GM15510 (cell line): Measurements from ENCODE around the gene PJVK.

Source experiments
- POLR2A ChIP-seq: IDR thresholded peaks from 3 replicates; pipeline ENCODE4 v1.6.1; 2011; ENCODE audit warnings: borderline replicate concordance; ENCODE audit not compliant: insufficient read length; ENCODE audit errors: extremely low read depth

PJVK gene

DNA sequence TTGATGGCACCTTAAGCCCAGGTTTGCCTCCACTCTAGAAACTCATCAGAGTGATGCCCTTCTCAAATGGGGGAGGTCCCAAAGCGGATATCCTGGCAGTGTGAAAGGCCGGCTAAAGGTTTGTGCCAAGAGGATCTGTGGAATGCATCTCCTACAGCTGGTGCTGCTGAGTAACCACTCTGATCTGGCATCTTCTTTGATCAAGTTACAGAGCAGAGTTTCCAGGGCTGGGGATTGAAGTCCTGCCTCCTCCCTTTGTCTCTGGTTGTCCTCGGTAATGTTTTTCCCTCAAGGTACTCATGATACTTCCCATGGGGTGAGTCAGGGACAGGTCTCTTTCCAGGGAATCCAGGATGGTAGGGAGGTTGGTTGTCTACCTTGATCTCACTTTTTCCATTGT is 24.8 kb upstream of the PJVK start:
- TF ChIP-seq POLR2A: no peak

DNA sequence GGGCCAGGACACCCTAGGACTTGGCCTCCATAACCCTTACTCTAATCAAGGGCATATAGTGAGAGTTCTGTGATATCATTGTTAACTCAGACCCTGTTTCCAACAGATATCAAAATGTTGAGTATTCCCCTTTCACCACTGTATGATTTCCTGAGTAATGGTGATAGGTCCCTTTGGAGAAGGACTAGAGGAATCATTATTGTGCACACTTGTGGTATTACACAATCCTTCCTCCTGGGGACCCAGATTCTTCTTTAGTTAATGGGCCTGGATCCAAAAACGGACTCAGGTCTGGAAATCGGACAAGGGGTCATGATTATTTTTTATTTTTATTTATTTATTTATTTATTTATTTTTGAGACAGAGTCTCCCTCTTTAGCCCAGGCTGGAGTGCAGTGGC is 23.7 kb upstream of the PJVK start:
- no peak for TF ChIP-seq POLR2A

DNA sequence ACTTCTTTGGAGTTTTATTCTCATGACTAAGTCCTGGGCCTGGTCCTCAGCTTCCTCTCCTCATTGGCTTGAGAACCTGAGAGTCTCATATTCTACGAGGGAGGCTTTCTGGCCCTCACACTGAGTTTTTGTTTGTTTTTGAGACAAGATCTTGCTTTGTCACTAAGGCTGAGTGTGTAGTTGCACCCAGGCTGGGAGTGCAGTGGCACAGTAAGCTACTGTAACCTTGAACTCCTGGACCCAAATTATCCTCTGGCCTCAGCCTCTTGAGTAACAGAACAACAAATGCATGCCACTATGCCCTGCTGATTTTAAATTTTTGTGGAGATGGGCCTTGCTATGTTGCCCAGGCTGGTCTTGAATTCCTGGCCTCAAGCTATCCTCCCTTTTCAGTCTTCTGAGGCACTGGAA is 22.8 kb upstream of the PJVK start:
- no peak for TF ChIP-seq POLR2A

DNA sequence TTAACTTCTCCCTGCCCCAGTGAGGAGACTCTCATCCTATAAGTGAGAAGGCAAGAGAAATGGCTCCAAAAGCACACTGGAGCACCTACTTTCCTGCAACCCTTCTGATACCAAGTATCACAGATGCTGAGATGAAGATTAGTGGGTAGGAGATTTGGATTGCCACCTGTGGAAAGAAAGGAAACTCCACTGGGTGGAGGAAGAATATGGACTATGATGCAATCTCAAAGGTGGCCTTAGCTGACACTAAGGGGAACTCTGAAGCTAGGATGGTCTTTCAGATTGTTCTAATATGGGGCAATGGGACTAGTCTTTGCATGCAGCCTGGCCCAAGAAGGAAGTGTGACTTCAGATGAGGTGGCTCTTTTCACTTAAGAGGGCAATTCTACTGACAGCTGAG is 21.8 kb upstream of the PJVK start:
- TF ChIP-seq POLR2A: no peak

DNA sequence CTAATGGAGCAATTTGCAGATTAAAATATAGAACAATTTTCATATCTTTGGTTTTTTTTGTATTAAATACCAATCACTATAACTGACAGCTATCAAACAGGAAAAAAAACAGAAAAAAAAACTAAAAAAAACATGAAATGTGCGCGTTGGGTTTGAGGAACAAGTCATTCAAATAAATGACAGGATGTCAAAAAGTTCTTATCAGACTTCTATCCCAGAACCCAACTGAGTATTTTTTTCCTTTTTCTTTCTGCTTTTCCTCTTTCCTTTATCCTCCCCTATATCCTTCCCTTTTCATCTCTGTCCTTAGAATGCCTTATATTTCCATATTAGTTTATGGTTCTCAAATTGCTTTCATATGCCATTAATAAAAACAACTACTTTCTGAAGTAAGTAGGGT is 14.5 kb upstream of the PJVK start:
- TF ChIP-seq POLR2A: no peak

DNA sequence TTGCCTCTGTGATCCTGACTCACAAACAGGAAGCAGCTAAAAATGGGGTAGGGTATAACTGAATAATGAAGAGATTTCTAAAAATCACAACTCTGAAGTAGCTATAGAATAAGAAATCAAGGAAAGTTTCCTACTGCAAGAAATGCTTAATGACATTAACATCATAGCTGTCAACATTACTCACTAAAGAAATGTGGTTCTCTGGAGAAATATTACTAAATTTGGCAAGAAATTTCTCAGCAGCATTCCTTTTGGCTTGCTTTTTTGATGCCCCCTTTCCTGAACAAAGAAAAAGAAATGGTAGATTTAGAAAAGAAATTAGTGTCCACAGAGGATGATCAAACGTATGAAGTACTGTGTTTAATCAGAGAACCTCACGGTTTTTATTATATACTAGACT is 9.8 kb upstream of the PJVK start:
- TF ChIP-seq POLR2A: no peak

DNA sequence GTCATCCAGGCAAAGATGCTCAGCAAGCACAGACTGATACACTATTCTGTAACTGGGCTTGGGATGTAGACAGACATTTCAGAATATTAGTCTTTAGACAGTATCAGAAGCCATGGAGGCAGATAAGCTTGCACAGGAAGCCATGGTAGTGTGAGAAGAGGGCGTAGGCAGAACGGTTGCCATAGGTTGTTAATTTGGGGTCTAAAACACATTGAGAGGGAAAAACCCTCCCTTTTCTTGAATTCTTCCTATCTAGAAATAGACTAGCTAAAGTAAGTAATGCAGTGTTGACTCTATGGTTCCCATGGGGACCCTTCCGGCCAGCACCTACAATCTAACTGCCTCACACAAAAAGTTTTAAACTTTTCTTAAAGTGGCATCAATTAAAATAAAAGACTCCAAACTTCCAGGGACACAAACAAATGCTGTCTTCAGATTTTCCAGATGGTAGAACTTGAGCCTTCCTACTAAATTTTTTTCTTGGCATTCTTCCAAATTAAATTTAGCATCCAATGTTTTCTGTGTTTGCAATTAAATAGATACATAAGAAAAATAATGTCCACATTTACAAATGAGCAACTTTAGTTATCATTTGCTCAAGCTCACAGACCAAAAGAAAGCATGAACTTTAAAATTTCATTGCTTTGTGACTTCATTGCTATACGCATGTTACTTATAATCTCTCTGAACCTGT is 2.1 kb upstream of the PJVK start:
- no peak for TF ChIP-seq POLR2A

DNA sequence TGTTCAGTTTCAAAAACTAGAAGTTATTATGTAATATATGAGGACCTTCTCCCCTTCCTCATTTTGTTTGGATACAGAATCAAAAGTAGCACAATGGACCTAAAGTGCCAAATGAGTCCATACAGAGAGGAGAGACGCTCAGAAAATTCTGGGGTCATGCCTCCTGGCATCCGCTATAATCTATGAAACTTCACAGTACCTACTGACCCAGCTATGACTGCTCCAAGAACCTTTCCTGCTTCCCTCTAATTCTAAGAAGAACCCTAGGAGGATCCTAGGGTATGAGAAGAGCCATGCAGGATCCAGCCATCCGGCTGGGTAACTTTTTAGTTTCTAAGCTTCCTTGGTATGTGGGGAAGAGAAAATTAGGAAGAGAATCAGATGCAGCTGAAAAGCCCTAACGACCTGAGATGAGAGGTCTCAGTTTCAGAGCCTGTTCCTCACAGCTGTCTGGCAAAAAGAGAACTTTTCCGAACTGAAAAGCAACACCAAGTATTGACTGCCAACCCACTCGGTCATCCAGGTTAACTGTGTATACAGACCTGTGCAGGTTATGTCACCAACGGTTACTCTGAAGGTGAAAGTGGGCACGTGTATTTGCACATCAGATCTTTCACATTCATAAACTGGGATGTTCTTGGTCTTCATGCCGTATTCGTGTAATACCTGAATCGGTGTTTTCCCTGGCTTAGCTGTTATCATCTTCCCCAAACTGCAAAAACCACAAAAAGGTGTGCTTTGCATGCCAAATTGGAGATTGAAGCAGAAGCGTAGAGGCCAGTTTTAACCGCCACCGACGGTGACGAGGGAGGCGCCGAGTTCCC is 1.3 kb upstream of the PJVK start:
- TF ChIP-seq POLR2A: no peak

DNA sequence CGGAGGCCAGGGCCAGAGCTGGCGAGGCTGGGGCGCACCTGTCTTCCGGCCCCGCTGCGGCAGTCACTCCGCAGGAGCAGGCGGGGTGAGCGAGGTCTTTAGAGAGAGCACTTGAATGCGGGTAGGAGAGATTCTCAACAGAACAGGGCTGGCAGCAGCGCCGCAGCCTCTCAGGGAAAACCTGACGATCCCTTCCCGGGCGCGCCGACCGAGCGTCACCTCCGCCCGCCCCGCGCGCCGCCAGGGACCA is 729 bp upstream of the PJVK start:
- no peak for TF ChIP-seq POLR2A

DNA sequence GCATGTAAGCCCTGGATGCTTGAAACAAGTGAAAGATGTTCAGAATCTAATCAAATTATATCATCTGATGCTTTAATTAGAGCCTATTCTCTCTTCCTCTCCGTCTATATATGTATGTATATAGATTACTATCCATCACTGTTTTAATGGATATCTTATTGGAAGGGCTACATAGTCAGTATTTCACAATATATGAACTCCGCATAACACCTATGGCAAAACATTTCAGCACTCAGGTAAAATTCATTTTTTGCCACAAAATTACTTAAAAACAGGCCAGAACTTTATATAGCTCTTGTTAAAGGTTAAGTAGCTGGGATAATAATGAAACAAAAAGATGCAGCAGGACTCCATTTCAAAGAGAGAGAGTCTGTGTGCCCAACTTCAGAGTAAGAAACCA is 1.2 kb downstream of the PJVK start:
- TF ChIP-seq POLR2A: no peak

DNA sequence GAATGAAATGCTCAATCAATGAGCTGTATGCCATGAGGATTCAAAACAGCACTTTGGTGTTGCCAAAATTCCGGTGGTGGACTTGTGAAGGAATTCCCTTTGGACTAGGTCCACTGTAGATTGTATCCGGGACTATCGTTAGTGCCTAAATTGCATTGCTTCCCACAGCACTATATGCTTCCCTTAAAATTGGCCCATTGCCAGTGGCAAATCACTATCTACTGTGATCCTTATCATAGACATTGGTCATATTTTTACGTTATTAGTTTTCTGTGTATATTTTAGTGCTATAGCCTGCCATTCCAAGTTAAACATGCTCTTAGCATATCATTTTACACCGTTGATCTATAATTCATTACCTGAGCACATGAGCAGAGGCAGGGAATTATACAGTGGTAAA is 1.7 kb downstream of the PJVK start:
- TF ChIP-seq POLR2A: no peak

DNA sequence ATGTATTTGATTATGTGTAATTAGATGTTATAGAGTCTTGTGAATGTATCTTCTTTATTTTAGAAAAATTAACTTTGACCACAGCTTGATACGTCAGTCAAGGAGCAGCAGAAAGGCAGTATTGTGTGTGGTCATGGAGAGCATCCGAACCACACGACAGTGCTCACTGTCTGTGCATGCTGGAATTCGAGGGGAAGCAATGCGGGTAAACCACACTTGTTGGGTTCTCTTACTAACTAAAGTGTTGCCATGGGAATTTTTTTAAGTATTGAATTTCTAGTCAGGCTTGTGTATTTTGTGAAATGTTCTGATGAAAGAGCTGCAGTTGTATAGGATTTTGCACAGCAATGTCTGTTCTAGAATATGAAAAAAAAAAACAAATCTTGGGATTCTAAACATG is 4.8 kb downstream of the PJVK start:
- TF ChIP-seq POLR2A: no peak

DNA sequence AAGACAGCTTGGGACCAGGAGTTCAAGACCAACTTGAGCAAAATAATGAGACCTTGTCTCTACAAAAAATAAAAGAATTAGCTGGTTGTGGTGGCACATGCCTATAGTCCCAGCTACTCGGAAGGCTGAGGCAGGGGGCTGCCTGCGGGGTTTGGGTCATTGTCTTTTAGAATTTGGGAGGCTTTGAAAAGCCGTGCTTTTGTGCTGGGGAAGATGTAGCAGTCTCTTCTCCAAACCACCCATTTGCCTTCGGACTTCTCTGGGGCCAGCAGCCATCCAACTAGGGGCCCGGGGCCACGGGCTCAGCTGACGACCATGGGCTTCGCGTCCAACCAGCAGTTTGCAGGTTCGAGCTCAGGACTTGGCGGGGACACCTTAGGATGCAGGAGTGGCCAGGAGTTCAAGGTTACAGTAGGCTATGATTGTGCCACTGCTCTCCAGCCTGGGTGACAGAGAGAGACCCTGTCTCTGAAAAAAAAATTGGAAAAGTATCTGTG is 6.3 kb downstream of the PJVK start:
- no peak for TF ChIP-seq POLR2A

DNA sequence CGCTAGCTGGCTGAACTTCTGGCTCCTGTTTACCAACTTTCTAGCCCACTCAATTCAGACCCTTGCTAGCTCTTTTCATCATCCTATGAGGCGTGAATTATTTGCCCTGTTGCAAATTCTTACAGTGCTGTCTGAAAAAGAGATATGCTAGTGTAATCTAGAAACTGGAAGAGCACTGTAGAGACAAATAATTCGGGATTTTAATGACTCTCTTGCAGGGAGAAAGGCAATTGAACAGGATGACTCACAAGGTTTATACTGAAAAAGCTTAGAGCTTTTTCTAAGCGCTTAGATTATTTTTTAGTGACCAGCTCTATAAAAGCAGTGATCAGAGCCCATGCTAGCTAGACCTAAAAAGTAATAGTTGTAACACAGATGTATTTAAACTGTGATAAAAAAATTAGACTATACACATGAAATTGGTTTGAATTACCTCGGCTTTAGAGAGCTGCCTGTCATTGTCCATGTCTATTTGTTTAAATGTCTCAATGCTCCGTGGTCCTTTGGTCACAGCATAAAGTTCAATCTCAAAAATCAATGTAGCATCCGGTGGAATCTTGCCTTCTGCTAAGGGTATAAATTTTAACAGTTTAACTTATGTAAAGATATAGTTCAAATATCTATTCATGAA is 18.2 kb downstream of the PJVK start:
- no peak for TF ChIP-seq POLR2A

DNA sequence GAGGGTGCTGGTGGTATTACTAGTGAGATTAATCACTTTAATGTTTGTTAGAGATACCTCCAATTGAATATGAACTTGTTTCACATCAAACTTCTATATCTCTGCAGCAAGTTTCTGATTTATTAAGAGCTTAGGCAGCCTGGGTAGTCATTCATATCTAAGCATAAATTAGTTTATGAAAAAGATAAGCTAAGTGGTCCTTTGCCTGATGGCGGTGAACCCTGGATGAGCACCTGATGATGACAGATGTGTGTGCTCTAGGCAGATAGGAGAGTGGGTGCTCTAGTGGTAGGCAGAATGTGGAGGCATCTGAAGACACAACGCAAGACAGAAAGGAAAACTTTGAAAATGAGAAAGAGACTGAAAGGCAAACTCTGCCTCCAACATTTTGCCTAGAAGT is 22.2 kb downstream of the PJVK start:
- TF ChIP-seq POLR2A: no peak

DNA sequence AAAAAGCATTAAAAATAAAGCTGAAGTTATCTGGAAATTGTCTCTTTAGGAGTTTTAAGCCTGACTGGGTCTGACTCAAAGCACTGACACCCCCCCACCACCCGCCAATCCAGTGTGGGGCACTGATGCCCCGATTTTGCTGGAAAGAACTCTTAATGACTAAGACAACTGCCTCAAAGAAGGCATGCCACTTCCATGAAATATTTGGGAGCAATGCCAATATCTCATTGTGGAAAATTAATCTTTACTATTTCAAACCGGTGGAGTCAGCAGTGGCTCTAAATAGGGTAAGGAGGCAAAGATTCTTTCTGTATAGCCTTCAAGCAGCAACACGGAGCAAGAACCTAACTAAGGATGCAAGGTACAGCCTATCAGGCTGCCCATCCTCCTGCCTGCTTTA is 22.8 kb downstream of the PJVK start:
- no peak for TF ChIP-seq POLR2A
